Measurements from ENCODE around the gene OR6C74.

The OR6C74 gene

DNA sequence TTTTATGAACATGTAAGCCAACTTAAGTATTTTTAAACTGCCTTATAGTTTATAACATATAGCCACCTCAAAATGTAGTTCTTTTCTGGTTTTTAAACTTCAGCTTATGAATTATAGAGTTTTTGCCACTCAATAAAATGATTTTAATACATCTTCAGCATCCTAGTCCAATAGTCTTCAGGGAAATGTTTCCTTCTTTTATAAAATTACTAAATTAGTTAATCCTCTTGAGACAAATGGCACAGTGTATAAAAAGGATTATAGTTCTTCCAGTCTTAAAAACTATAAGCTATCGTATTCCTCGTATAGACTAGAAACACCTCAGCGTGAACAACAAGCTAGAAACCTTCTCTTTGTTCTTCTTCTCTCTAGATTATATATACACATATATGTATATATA lies at the start of gene OR6C74:
OR6C74 (plus strand) TSS at position 301 of the 400 bp plus-strand sequence. CDS start 2,679 bp downstream, outside the sequence.
- DNase-seq: no peak

DNA sequence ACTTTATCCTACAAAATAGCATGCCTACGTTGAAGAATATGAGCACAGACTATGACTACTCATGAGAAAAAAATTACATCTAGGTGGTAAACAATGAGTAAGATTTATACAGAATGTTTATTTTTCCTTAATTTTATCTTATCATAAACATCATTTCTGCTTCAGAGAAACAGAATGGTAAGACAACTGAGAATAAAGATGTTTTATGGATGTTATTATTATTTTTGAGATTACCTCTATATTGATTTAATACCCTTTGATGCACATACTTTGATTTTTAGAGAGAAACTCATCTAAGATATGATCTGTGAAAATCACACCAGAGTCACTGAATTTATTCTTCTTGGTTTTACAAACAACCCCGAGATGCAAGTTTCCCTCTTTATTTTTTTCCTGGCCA lies 23.7 kb upstream of the OR6C74 start, which contains the start of gene OR10A7:
OR10A7 (plus strand) TSS at position 301 of the 400 bp plus-strand sequence; CDS start at position 301, 0 bp downstream.
- no peak for DNase-seq

DNA sequence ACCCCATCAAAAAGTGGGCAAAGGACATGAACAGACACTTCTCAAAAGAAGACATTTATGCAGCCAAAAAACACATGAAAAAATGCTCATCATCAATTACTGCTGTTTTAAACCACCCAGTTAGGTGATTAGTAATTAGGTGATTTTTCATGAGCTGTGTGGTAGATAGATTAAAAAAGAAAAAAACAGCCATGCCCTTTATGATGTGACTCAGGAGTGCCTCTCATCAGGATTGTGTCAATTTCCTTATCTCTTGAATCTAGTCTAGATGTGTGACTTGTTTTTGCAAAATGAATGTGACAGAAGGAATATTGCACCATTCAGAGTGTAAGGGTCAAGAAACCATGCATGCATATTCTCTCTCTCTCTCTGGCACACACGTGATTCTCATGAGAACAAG lies 17.9 kb upstream of the OR6C74 start:
- DNase-seq: no peak

DNA sequence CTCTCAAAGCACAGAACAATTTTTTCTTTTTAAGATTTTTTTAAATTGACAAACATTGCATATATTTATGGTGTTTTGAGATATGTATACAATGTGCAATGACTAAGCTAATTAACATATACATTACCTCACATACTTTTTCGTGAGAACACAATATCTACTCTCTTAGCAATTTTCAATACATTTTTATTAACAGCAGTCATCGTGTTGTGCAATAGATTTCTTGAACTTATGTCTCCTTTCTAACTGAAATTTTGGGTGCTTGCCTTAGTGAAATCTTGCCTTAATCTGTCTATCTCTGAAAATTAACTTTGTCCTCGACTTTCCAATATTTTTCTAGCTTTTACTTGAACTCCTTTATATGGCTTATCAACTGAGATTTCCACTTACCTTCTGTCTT lies 16.8 kb upstream of the OR6C74 start:
- DNase-seq: no peak

DNA sequence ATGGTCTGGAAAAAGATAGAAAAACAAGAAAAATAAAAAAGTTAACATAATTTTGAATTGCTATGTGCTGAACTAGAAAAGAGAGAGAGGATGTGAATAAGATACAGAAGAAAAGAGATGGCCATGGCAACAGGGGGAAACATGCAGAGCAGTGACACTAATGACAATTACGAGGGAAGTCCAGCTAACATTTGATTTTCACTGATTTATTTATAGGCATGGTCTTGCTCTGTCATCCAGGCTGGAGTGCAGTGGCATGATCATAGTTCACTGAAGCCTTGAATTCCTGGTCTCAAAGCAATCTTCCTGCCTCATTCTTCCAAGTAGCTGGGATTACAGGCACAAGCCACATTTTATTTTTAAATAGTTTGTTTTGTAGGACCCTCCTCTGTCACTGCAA lies 1.8 kb downstream of the OR6C74 start:
- no peak for DNase-seq

DNA sequence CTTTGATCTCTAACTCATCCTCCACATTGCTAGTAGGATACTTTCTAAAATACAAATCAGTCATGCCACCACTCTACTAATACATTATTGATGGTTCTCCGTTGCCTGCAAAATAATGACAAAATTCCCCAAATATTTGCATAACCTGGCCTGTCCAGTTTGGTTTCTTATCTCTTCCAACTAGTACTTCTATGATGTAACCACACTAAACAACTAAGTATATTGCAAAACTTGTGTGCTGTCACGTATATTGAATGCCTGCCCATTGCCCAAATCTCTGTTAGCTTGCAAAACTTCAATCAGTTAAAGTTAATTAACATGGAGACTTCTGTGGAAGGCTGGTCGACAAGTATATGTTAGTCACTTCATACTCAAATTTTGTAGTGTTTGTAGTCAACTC lies 6.5 kb downstream of the OR6C74 start:
- no peak for DNase-seq

DNA sequence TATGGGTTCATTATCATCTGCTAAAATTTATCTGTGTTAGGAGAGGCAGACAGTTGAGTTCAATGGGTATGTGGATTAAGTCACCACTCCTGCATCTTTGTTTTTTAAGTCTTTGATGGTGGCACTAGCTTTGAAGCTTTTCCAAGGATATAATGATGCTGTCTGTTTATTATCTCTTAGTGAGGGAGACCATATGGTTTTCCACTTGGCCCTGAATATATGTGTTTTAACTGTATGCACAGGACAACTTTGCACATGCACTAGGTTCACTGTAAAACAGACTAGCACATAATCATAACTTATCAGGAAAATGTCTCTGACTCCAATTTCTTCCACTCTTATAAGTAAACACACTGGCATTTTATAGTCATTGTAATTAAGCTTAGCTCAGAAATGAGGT lies 8.9 kb downstream of the OR6C74 start:
- no peak for DNase-seq

DNA sequence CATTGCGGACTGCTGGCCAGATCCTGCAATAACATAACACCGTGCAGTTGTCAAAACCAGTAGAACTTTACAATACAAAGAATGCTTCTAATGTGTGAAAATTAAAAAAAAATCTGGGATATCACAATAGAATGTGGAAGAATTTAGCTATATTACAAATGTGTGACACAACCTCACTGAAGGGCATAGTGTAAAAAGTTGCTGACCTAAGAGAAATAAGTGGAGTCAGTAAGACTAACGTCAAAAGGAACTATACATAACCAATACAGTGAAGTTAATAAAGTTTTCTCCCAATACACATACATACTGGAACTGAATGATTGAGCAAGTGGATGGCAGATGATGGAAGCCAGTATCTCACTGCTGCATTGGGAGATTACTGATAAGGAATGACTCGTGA lies 12.4 kb downstream of the OR6C74 start:
- no peak for DNase-seq

DNA sequence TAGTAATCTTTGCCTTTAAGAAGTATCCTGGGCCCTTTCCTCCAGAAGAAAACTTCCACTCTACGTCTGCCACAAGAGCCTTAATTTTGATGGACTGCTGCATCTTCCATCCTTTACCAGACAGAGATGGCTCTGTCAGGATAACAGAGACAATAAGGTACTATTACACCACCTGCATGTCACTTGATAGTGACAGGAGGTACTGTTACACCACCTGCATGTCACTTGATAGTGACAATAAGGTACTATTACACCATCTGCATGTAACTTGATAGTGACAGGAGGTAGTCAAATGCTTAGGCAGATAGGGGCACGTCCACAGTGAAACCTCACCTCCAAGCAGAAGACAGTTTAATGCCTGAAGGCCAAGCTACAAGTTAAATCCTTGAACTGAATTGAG lies 13.9 kb downstream of the OR6C74 start:
- no peak for DNase-seq

DNA sequence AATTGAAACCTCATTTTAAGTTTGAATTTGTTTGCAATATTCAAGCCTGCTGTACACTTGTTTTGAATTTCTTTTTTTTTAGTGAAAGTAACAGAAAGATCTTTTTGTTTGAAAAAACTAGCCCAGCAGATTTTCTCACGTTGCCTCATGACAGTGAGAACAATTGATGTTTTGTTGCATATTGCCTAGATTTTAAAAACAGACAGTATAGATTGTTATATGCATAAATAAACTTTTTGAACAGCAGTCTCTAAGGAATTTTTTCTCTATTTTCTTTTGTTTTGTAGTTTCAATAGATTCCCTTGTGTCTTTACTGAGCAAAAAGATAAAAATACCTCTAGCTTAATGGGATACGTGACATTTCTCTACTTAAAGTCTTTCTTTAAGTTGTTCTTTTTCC lies 36.6 kb downstream of the OR6C74 start:
- DNase-seq: peak; percentile 0

DNA sequence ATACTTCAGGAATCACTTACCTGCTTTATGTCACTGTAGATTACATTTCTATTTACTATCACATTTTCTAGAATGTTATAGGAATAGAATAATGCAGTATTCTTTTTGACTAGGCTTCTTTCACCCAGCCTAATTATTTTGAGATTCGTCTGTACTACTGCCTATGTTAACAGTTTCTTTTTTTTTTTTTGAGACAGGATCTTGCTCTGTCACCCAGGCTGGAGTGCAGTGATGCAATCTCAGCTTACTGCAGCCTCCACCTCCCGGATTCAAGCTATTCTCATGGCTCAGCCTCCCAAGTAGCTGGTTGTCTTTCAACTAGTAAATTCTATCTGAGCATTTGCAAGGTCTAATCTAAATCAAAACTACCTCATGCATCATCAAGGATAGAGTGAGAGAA lies 45.6 kb downstream of the OR6C74 start:
- DNase-seq: no peak

Measured in midbrain (tissue), 1 donor.